GM08714 (cell line): Measurements from ENCODE around the gene DMD.
"Not testable (repeated sequence)": the region's sequence is repeated elsewhere in the genome, so short reads cannot be mapped to it uniquely, and the experiment has no call there.

ENCODE experiments used
- H3K4me3 ChIP-seq: fragments of 200-500 bp; sonication (Bioruptor generic); 2 replicates; pipeline ENCODE4 v1.5.1; 2014; ENCODE audit warnings: mild to moderate bottlenecking, low read length, inconsistent platforms
- ZNF274 ChIP-seq: IDR thresholded peaks from 2 replicates; pipeline ENCODE4 v1.6.1; 2012; ENCODE audit warnings: mild to moderate bottlenecking, low read depth, low read length

DMD gene

DNA sequence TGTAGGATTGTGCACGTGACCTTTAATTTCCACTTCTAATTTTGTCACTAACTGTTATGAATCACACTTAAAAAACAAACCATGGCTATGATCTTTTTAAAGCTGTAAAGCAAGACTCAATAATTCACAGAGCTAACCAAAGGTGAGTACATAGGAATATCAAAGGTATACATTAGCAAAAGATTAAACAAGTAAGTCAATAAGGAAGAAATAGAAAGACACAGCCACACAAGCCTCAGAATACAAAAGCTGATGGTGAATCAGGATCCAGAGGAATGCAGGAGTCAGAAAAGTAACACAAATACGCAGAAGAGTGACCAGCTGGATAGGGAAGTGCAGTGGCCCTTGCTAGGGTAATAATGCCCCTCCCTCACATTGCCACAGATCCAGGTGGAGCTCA lies 943.6 kb downstream of the DMD start:
- no peak for TF ChIP-seq ZNF274
- H3K4me3 ChIP-seq, result no peak overlapping the region

DNA sequence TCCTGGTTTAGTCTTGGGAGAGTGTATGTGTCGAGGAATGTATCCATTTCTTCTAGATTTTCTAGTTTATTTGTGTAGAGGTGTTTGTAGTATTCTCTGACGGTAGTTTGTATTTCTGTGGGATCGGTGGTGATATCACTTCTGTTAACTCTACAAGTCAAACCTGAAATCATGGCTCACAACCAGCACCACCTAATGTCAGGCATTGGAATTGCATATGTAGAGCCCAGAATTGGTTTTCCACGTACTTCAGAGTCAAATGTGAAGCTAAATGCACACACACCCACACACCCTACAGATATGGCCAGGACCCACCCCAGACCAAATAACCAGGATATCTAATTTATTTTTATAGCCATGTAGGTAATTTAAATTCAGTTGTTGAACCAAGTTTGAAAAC lies 964.7 kb downstream of the DMD start:
- not testable (repeated sequence) for H3K4me3 ChIP-seq

DNA sequence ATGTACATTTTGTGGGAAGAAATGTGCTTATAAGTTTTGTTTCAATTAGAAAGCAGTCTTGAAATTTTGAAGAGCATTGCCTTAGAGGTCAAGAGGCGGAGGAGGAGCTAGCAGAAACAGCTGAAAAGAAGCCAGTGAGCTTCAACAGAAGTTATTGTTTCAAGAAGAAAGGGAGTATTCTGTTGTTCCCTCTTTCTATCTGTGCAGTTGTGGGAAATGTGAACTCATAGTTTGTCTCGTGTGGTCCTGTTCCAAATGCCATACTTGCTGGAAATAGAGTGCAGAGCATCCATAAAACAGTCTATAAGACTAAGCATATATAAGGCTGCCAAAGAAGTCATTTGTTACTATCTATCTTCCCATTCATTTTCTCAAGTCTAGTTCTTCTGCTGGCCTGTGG lies 1015.7 kb downstream of the DMD start:
- no peak for TF ChIP-seq ZNF274
- no peak overlapping the region for H3K4me3 ChIP-seq

DNA sequence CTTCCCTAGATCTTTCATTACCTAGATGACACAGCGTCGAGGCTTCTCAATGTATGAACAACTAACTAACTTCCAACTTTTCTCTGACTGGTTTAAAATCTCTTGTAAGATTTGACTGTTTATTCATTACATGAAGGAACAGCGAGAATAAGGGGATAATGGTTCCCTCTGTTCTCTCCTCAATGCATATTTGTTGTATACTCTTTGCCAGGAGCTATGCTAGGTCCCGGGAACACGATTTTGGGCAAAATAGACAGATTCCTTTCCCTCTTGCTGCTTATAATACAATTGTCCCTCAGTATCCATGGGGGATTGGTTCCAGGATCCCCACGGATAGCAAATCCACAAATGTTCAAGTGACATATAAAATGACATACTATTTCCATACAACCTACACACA lies 1020.0 kb downstream of the DMD start:
- no peak overlapping the region for H3K4me3 ChIP-seq
- no peak for TF ChIP-seq ZNF274

DNA sequence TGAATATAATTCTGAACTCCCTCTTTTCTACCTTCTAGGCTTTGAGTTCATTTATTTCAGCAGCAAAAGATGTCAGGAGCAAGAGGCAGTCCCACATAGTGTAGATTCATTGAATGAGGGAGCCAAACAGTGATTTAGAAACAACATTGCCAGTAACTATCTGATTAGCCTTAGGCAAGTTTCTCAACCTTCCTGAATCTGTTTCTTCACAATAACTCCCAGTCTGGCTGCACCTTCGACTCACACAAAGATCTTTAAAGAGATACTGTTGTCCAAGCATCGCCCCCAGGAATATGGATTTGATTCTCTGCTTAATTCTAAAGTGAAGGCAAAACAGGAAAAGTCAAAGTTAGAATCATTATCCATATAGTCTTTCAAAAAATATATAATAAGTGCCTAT lies 1026.2 kb downstream of the DMD start:
- no peak for TF ChIP-seq ZNF274
- H3K4me3 ChIP-seq, result no peak overlapping the region

DNA sequence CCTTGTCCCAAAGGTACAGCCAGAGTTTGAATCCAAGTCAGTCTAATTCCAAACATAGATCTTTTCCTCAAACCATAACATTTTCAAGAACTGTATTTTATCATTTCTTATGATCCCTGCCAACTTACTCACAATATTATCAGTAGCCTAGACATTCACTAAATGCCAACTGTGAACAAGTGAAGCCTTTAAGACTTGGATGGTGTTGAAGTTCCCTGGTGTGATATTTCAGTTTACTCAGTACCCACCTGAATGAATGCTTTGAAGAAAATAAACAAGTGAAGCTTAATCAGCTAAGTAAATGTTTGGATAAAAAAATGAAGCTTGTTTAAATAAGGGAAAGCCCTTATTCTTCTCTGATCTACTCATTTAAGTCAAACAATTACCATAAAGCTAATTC lies 1028.3 kb downstream of the DMD start:
- TF ChIP-seq ZNF274, result no peak
- H3K4me3 ChIP-seq, result no peak overlapping the region

DNA sequence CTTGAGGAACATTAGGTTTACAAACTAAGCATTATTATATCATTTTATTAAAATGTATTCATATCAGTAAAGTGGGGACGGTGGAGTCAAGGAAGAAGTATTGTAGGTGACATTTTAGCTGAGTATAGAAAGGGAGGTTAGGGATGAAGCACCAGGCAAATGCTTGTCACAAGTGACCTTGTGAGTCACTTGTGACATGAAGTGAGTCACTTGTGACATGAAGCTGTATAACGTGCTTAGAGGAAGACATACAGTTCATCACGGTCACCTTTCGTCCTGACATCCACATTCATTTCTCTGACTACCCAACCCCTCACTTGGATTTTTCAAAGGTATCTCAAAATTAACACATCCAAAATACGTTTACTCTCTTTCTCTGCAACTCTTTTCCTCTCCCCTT lies 1034.8 kb downstream of the DMD start:
- H3K4me3 ChIP-seq, result no peak overlapping the region
- no peak for TF ChIP-seq ZNF274

DNA sequence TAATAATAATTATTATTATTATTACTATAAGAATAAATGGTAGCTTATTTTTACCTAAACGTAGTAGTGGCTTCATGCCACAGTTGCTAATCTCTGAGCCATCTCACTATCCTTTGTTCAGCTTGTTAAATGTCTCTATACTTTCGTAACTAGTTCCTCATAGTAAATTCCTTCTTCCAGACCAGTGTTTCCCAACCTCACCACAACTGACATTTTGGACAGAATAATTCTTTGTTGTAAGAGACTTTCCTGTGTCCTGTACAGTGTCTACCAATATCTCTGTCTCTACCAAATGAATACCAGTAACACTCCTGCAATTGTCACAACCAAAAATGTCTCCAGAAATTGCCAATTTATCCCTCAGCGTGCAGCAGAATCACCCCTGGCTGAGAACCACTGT lies 1040.9 kb downstream of the DMD start:
- H3K4me3 ChIP-seq, result no peak overlapping the region
- TF ChIP-seq ZNF274, result no peak

DNA sequence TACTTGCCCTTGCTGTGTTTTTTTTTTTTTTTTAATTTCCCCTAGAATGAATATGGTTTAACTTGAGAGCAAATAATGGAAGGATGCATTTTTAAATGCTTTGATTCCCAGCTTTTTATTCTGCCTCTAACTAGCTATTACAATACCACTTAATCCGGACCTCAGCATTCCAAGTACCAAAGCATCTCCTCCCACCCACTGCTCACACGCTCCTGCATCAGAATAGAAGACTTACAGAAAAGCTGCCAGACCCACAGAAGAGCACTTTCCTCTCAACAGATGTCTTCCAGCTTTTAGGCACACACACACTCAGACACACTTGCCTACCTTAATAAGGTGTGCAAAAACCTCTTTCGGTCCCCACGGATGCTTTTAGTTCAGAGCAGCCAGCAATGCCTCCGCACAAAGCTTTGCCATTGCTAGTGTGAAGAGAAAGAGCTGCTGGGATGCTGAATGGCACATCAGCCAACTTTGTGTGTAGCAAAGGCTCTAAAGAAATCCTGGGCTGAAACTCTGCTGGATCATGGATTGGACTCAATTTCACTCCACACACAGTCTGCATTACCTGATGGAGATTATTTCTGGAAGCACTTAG lies 1056.2 kb downstream of the DMD start:
- no peak for TF ChIP-seq ZNF274
- H3K4me3 ChIP-seq, result no peak overlapping the region

DNA sequence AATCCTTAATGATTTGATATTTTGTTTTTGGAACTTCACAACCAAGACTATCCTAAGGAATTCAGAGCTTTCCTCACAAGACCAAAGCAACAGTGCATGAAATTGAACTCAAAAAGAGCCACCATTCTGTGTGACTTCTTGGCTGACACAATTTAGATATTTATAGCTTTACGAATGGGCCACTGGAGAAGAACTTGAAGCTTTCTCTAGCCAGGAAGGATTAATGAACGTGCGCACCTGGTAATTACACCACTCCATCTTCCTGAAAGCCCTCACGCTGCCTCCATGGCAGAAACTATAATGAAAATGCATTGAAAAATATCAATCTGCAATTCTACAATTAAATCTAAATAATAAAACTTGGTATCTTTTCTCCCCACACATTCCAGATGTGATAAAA lies 1057.8 kb downstream of the DMD start:
- no peak overlapping the region for H3K4me3 ChIP-seq
- TF ChIP-seq ZNF274, result no peak

DNA sequence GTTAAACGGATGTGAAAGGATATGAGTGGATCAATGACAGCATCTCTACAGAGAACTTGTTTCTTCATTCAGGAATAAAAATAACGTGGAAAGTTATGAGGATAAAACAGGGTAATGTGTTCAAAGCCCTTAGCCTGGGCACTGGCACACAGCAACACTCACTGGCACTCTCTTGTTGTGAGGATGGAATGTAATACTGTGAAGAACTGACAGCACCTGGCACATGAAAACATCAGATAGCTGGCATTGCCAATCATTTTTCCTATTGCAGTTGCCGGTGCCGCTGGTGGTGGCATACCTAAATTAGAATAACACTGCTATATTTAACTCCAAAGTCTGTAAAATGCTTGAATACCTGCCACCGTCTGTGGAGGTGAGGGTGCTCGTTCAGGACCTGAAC lies 1061.2 kb downstream of the DMD start:
- H3K4me3 ChIP-seq, result no peak overlapping the region
- no peak for TF ChIP-seq ZNF274

DNA sequence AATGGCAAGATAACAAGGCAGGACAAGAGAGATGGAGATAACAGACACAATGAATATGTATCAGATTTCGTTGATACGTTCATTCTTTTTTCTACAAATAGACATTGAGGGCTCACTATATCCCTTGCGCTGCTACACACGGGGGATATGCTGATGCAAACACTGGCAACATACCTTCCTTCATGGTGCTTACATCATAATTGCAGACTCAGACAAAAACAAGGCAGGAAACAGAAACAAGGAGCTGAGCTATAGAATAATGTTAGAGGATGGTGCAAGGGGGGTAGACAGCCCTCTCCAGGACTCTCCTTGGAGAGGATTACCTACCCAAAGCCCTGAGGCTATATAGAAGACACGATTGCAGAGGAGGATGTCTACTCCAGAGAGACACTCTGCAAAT lies 1069.5 kb downstream of the DMD start:
- H3K4me3 ChIP-seq, result no peak overlapping the region
- no peak for TF ChIP-seq ZNF274

DNA sequence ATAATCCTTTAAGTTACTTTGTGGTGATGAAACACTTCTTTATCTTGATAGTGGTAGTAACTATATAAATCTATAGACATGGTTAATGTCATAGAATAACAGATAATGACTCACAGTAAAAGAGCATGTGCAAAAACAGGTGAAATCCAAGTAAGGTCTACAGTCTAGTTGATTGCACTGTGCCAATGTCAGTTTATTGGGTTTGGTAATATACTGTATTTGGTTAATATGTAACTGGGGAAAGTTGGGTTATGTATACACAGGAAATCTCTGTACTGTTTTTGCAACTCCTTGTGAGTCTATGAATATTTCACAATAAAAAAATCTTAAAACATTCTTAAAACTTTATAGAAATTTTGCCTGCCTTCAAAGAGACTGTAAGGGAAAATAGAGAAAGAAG lies 1071.9 kb downstream of the DMD start:
- no peak for TF ChIP-seq ZNF274
- no peak overlapping the region for H3K4me3 ChIP-seq

DNA sequence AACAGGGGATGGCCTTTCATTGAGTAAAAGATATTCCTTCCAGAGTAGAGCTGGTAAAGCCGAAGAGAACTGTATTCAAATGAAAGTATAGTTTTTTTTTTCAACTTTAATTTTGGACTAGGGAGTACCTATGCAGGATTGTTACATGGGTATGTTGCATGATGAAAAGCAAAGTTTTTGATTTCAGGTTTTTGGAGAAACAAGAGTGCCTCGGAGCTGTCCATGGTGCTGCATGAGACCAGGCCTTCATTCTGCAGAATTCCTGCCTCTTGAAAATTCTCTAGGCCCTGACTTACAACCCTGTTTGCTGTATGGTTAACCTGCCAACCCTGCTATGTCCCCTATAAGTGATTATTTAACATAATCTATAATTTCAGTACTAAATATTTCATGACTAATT lies 1073.8 kb downstream of the DMD start:
- no peak for TF ChIP-seq ZNF274
- H3K4me3 ChIP-seq, result no peak overlapping the region

DNA sequence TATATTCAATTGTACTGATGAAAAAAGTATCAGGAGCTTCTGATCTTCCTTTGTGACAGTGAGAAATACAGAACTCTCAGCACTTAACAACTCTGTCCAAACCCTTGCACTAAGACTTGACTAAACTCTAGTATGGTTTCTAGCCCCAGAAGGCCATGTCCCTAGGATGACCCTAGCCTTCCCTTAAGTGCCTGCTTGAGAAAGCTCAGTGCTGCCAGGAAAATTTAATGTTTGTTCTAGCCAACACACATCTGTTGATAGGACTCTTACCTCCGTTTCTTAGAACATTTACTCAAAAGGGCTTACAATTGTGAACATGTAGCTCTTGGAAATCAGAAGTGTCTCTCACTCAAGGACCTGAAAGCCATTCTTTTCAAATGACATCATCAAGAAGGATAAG lies 1084.4 kb downstream of the DMD start:
- H3K4me3 ChIP-seq, result no peak overlapping the region
- TF ChIP-seq ZNF274, result no peak

DNA sequence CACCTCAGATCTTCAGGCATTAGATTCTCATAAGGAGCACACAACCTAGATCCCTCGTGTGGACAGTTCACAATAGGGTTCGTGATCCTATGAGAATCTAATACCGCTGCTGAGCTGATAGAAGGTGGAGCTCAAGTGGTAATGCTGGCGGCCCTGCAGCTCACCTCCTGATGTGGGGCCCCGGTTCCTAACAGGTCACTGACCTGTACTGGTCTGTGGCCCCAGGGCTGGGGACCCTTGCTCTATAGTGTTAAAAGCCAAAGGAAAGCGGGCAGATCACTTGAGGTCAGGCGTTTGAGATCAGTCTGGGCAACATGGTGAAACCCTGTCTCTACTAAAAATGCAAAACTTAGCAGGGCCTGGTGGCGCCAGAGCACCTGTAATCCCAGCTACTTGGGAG lies 1092.5 kb downstream of the DMD start:
- no peak for TF ChIP-seq ZNF274
- no peak overlapping the region for H3K4me3 ChIP-seq

DNA sequence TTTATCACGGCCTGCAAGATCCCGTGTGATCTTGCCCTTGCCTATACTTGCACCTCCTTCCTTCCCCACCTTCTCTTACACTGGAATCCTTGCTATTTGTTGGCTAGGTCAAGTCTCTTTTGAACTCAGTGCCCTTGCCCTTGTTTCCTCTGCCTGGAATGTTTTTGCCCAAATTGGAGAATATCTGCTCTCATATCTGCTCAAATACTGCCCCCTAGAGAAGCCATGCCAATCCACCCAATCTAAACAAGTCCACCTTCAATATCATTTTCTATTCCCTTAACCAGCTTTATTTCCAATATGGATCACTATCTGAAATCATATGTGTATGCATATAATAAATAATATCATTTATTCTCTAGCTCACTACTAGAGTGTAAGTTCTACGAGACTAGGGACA lies 1095.3 kb downstream of the DMD start:
- H3K4me3 ChIP-seq, result no peak overlapping the region

DNA sequence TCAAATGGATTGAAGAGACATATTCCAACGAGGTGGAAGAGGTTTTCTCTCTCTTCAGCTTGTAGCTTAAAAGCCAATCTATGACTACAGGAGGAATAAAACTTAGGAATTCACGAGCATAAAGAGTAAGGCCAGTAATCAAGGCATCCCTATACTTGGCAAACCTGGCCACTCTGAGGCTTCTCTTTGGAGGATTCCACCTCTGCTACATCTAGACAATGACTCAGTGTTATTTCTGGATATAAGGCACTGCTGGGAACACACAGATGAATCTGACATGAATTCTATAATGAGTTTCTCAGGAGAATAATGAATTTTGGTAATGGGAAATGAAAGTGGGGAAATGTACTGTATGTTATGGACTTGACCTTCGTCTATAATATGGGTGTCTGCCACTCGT lies 1123.7 kb downstream of the DMD start:
- TF ChIP-seq ZNF274, result no peak

More for the DNA sequence above, 1095.3 kb downstream of the DMD start:
- TF ChIP-seq ZNF274, result no peak

More for the DNA sequence above, 1123.7 kb downstream of the DMD start:
- H3K4me3 ChIP-seq, result no peak overlapping the region
